Uterus (tissue), 2 donors: ENCODE data around the gene RALA.

Experiments used
- POLR2A ChIP-seq, 2 donors: fragments of 450-650 bp; IDR thresholded peaks; one replicate each; pipeline ENCODE4 v1.6.1; 2016; ENCODE audit warnings: antibody characterized with exemption in 2 of 2, mild to moderate bottlenecking in 1 of 2, moderate library complexity in 1 of 2
- TF ChIP-seq, protein P1 (sequence below), 4 experiments: fragments of 200-600 bp in 2 of 4; fragments of 450-650 bp in 2 of 4; sonication (generic) in 2 of 4; IDR thresholded peaks; one replicate each; pipeline ENCODE4 v1.5.1; 2016 to 2019; ENCODE audit warnings: antibody characterized with exemption in 4 of 4, mild to moderate bottlenecking in 2 of 4, moderate library complexity in 1 of 4

- TF ChIP-seq POLR2A (IDR thresholded peaks at IDR 0.05) = no peak
- TF ChIP-seq, protein P1, sequence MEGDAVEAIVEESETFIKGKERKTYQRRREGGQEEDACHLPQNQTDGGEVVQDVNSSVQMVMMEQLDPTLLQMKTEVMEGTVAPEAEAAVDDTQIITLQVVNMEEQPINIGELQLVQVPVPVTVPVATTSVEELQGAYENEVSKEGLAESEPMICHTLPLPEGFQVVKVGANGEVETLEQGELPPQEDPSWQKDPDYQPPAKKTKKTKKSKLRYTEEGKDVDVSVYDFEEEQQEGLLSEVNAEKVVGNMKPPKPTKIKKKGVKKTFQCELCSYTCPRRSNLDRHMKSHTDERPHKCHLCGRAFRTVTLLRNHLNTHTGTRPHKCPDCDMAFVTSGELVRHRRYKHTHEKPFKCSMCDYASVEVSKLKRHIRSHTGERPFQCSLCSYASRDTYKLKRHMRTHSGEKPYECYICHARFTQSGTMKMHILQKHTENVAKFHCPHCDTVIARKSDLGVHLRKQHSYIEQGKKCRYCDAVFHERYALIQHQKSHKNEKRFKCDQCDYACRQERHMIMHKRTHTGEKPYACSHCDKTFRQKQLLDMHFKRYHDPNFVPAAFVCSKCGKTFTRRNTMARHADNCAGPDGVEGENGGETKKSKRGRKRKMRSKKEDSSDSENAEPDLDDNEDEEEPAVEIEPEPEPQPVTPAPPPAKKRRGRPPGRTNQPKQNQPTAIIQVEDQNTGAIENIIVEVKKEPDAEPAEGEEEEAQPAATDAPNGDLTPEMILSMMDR (IDR thresholded peaks at IDR 0.05) = peak in 2 of 4 experiments; percentile 2 to 11
Observed at GRCh38 chr7:39623732-39624441, 515 bp downstream of the RALA start.
